K562 (cell line): Measurements from ENCODE around the gene ARHGAP15.

Source experiments
- CTCF ChIP-seq, 3 experiments: IDR thresholded peaks in 2 of 3; conservative IDR thresholded peaks in 1 of 3; 2 replicates each; pipeline ENCODE4 v1.5.1; 2011 to 2012; ENCODE audit warnings: low read length in 3 of 3, mild to moderate bottlenecking in 3 of 3, control low read depth in 2 of 3, improper control_type of control experiment in 1 of 3, inconsistent platforms in 1 of 3, low read depth in 1 of 3, mixed read lengths in 1 of 3, moderate library complexity in 1 of 3; ENCODE audit not compliant: insufficient read depth in 2 of 3
- ETV6 ChIP-seq, 3 experiments: fragments of 150-350 bp in 1 of 3; sonication (generic) in 1 of 3; formaldehyde crosslinking in 1 of 3; IDR thresholded peaks; 2 replicates each; pipeline versions ENCODE4 v1.6.1 to v1.8.0; 2014 to 2022; ENCODE audit warnings: borderline replicate concordance in 2 of 3, low read depth in 2 of 3, antibody characterized with exemption in 1 of 3, low read length in 1 of 3, mild to moderate bottlenecking in 1 of 3, missing genetic modification reagents in 1 of 3
- GTF2A2 ChIP-seq: IDR thresholded peaks from 2 replicates; pipeline ENCODE4 v1.6.1; 2016; ENCODE audit warnings: mild to moderate bottlenecking, missing genetic modification characterization, missing compliant biosample characterization
- JUN ChIP-seq, 2 experiments: sonication (generic) in 1 of 2; formaldehyde crosslinking in 1 of 2; IDR thresholded peaks; 2 replicates each; pipeline versions ENCODE4 v1.6.1 to v1.8.0; 2012 to 2022; ENCODE audit warnings: borderline replicate concordance in 2 of 2, mild to moderate bottlenecking in 2 of 2, improper control_type of control experiment in 1 of 2, low read depth in 1 of 2, low read length in 1 of 2, missing genetic modification reagents in 1 of 2
- NFRKB ChIP-seq: fragments of 450-650 bp; IDR thresholded peaks from 2 replicates; pipeline ENCODE4 v1.6.1; 2016; ENCODE audit warnings: low read depth
- NRF1 ChIP-seq, 2 experiments: fragments of 450-650 bp; IDR thresholded peaks in 1 of 2; conservative IDR thresholded peaks in 1 of 2; 2 replicates each; pipeline ENCODE4 v1.6.1; 2014; ENCODE audit warnings: mild to moderate bottlenecking in 2 of 2
- RCOR1 ChIP-seq, 2 experiments: IDR thresholded peaks; 2 replicates each; pipeline ENCODE4 v1.6.1; 2012; ENCODE audit warnings: low read depth in 2 of 2, low read length in 2 of 2, borderline replicate concordance in 1 of 2, improper control_type of control experiment in 1 of 2
- TAF1 ChIP-seq: IDR thresholded peaks from 2 replicates; pipeline ENCODE4 v1.6.1; 2011; ENCODE audit warnings: mild to moderate bottlenecking, low read length, moderate library complexity; ENCODE audit not compliant: insufficient read depth, control insufficient read depth, severe bottlenecking; ENCODE audit errors: extremely low read depth
- ZSCAN29 ChIP-seq: fragments of 450-650 bp; IDR thresholded peaks from 2 replicates; pipeline ENCODE4 v1.6.1; 2017

GRCh38 chr2:143289025-143289424, 159.8 kb downstream of the ARHGAP15 start:
- no peak for TF ChIP-seq TAF1
- no peak for TF ChIP-seq RCOR1 (IDR thresholded peaks at IDR 0.05; ENCODE audit: borderline replicate concordance in 1 of 2, low read depth in 2 of 2, low read length in 2 of 2)
- no peak for TF ChIP-seq ETV6 (IDR thresholded peaks at IDR 0.05; ENCODE audit: borderline replicate concordance in 1 of 2, low read depth in 2 of 2, low read length in 1 of 2)
- TF ChIP-seq ETV6 (CRISPR knock-in tag; IDR thresholded peaks at IDR 0.05; ENCODE audit: borderline replicate concordance) = no peak
- TF ChIP-seq JUN (IDR thresholded peaks at IDR 0.05; ENCODE audit: borderline replicate concordance, low read depth, low read length) = no peak
- TF ChIP-seq JUN (CRISPR knock-in tag; IDR thresholded peaks at IDR 0.05; ENCODE audit: borderline replicate concordance) = no peak
- TF ChIP-seq ZSCAN29 = no peak
- TF ChIP-seq NRF1 (conservative IDR thresholded peaks at IDR 0.05 in 1 of 2, IDR thresholded peaks at IDR 0.05 in 1 of 2) = no peak
- TF ChIP-seq CTCF (IDR thresholded peaks at IDR 0.05 in 2 of 3, conservative IDR thresholded peaks at IDR 0.05 in 1 of 3; ENCODE audit: insufficient read depth in 2 of 3, low read depth in 1 of 3, low read length in 3 of 3) = no peak
- no peak for TF ChIP-seq GTF2A2
- TF ChIP-seq NFRKB = no peak
